ENCODE results near the gene TCTN2. TPM values are rescaled to one million over a fixed set of nuclear protein-coding genes. Genes with fewer than 3 reads are reported as not detected.

Gene TCTN2
- 4.7 and 5.9 TPM in 2 replicates for total RNA-seq

- DNase-seq (ENCODE audit: low read depth in 2 of 2): peak; percentile 65 to 89
Observed at GRCh38 chr12:123670882-123671728, at the start of gene TCTN2. Gene TCTN2, plus strand, starts transcription at chr12:123671113. Its CDS starts 128 bp downstream, at chr12:123671241.

- DNase-seq (ENCODE audit: low read depth in 2 of 2): no peak
Observed at GRCh38 chr12:123621619-123622530, 49.0 kb upstream of the TCTN2 start.

- peak; percentile 89 to 96 for DNase-seq (ENCODE audit: low read depth in 2 of 2)
Observed at GRCh38 chr12:123633379-123634141, 37.4 kb upstream of the TCTN2 start, which contains the start of the genes EIF2B1 and GTF2H3. Gene EIF2B1, minus strand, starts transcription at chr12:123633686. Its CDS starts 129 bp downstream, at chr12:123633557. Gene GTF2H3, plus strand, starts transcription at chr12:123633829. Its CDS starts 31 bp downstream, at chr12:123633860.

- no peak for DNase-seq (ENCODE audit: low read depth in 2 of 2)
Observed at GRCh38 chr12:123634142-123634561, 36.8 kb upstream of the TCTN2 start.

GRCh38 chr12:123643911-123644310 lies 27.0 kb upstream of the TCTN2 start:
- DNase-seq (ENCODE audit: low read depth in 2 of 2): no peak

GRCh38 chr12:123645380-123645779 lies 25.5 kb upstream of the TCTN2 start:
- DNase-seq (ENCODE audit: low read depth in 2 of 2): no peak

- DNase-seq (ENCODE audit: low read depth in 2 of 2): no peak
Observed at GRCh38 chr12:123645878-123646277, 25.0 kb upstream of the TCTN2 start.

GRCh38 chr12:123648401-123648800 lies 22.5 kb upstream of the TCTN2 start:
- no peak for DNase-seq (ENCODE audit: low read depth in 2 of 2)

GRCh38 chr12:123654129-123654701 lies 16.7 kb upstream of the TCTN2 start:
- no peak for DNase-seq (ENCODE audit: low read depth in 2 of 2)

- no peak for DNase-seq (ENCODE audit: low read depth in 2 of 2)
Observed at GRCh38 chr12:123655420-123655819, 15.5 kb upstream of the TCTN2 start.

- DNase-seq (ENCODE audit: low read depth in 2 of 2): no peak
Observed at GRCh38 chr12:123656392-123656791, 14.5 kb upstream of the TCTN2 start.

- DNase-seq (ENCODE audit: low read depth in 2 of 2): no peak
Observed at GRCh38 chr12:123657211-123657610, 13.7 kb upstream of the TCTN2 start.

- DNase-seq (ENCODE audit: low read depth in 2 of 2): peak; percentile 7 to 26
Observed at GRCh38 chr12:123659996-123660727, 10.8 kb upstream of the TCTN2 start.

- no peak for DNase-seq (ENCODE audit: low read depth in 2 of 2)
Observed at GRCh38 chr12:123667771-123668170, 3.1 kb upstream of the TCTN2 start.

- peak in 1 of 2 donors; percentile 8 for DNase-seq (ENCODE audit: low read depth in 2 of 2)
Observed at GRCh38 chr12:123671876-123672275, 963 bp downstream of the TCTN2 start.

GRCh38 chr12:123675436-123675835 lies 4.5 kb downstream of the TCTN2 start:
- DNase-seq (ENCODE audit: low read depth in 2 of 2): no peak

- peak in 1 of 2 donors; percentile 36 for DNase-seq (ENCODE audit: low read depth in 2 of 2)
Observed at GRCh38 chr12:123676616-123677320, 5.9 kb downstream of the TCTN2 start.

- DNase-seq (ENCODE audit: low read depth in 2 of 2): no peak
Observed at GRCh38 chr12:123678981-123679380, 8.1 kb downstream of the TCTN2 start.

GRCh38 chr12:123681605-123682004 lies 10.7 kb downstream of the TCTN2 start:
- DNase-seq (ENCODE audit: low read depth in 2 of 2): no peak

All from dermis microvascular lymphatic vessel endothelial cell (primary cell).